ENCODE measurements around the gene CNTNAP1.
"Not testable (repeated sequence)": the region's sequence is repeated elsewhere in the genome, so short reads cannot be mapped to it uniquely, and the experiment has no call there.

The CNTNAP1 gene

DNA sequence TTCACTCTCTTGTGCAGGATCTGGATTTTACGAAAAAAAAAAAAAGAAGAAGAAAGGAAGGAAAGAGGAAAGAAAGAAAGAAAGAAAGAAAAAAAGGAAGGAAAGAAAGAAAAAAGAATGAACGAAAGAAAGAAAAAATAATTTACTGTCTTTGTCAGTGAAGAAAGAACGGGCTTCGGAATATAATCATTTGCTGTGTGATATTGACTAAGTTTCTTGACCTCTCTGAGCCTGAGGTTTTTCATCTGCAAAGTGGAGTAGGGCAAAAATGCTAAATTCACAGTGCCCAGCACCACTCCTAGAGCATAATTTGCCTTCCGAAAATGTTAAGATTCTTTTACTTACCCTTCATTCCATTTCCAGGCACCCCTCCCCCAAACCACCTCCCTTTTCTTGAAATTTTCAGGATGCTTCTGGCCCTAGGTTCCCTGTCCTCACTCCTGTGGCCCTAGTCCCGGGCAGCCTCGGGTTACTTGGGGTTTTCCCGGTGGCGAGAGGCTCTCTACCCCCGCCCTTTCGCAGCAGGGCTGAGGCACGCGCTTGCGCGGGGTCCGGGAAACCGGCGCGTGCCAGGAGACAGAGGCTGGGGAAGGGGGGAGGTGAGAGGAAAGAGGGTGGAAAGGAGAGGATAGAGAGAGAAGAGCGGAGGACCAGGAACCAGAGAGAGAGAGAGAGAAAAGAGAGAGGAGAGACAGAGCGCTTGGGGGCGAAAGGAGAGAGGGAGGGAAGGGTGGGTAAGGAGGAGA is at the start of gene CNTNAP1:
Gene CNTNAP1, plus strand, starts transcription at position 556 of the 746 bp plus-strand sequence. CDS start 299 bp downstream, outside the sequence.
- peak; percentile 74 to 77 for DNase-seq

DNA sequence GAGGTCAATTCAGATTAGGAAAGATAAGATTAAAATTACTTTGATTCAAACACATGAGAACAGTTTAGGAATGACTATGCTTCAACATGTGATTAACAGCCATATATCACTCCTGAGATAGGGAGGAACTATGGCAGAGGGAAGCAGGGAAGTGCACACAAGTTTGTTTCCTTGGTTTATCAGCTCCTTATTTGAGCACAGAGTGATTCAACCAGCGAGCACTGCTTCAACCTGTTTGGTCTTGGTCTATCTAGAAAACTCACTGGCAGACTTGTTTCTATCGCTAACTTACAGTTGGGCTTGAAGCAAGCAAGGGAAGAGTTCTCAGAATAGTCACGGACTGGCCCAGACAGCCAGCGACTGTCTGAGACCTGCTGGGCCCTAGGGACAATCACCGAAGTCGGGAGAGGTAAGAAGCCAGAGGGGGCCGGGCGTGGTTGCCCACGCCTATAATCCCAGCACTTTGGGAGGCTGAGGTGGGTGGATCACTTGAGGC is 49.3 kb upstream of the CNTNAP1 start:
- no peak for DNase-seq

DNA sequence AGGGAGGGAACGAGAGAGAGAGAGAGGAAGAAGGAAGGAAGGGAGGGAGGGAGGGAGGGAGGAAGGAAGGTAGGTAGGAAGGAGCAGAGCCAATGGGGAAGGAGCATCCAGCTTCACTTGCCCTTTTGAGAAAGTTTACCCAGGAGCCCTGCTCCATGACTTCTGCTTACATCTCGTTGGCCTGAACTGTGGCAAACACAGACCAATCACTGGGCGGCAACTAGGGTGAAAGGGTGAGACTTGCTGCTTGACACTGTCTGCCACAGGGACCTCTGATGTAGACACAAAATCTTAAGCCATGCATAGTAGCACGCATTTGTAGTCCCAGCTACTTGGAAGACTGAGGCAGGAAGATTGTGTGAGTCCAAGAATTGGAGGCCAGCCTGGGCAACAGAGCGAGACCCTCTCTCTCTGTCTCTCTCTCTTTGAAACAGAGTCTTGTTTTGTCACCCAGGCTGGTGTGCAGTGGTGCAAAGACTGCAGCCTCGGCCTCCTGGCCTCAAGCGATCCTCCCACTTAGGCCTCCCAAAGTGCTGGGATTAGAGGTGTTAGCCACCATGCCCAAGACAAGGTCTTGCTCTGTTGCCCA is 42.7 kb upstream of the CNTNAP1 start:
- DNase-seq = no peak

DNA sequence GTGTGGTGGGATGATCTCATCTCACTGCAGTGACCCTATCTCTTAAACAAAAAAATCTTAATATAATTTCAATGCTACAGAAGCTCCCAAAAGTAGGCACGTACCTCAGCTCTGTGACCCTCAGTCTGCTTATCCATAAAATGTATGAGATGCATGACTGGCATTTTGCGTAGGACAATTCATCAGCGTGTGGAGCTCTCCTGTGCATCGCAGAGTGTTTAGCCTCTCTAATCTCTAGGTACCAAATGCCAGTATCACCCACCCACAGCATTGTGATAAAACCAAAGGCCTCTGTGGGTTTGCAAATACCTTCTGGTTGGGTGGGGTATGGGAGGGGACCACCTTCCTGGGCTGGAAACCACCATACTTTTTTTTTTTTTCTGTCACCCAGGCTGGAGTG is 42.2 kb upstream of the CNTNAP1 start:
- no peak for DNase-seq

DNA sequence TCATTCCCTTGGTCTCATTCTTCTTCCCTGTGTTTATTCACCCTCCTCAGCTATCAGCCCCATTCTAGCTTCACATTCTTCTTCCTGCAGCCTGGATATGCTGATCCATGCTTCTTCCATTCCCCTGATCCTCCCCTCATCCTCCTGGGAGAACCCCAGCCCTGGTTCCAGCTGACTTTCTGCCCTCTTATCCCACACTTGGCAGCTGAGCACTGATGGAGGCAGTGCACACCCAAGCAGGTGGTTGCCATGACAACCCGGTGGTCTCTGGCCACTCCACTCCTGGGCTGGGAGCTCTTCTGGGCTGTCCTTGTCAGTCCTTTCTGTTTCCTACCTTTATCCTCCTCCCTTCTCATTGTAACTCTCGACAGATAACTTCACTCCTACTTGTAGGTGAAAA is 40.0 kb upstream of the CNTNAP1 start:
- DNase-seq = no peak

DNA sequence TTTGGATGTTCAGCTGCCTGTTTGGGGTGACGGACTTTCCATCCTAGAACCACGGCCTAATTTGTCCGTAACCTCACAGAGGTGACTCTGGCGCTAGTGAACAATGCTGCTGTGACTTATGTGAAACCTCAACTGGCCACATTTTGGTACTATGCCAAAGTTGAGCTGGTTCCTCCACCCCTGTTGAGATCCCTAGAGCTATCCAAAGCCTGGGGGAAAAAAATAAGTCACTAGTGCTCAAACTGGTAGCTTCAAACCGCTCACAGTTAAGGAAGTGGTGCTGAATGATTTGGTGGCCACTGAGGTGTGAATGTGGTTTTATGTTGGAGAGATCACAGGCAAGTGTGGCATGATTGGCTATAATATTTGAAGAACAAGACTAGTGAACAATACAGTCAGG is 34.6 kb upstream of the CNTNAP1 start:
- no peak for DNase-seq

DNA sequence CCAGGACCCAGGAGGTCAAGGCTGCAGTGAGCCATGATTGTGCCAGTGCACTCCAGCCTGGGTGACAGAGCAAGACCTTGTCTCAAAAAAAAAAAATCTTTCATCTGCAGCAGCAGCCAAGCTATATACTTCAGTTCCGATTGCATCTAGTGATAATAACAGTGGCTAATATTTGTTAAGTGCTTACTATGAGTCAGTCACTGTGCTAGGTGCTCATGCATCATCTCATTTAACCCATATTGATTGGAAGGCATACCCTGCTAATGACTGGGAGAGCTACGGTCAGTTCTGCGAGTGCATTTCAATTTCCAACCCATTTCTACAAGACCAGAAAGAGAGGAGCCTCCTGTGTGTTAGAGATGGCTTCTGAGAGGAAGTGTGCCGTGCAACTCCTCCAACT is 30.9 kb upstream of the CNTNAP1 start:
- DNase-seq = no peak

DNA sequence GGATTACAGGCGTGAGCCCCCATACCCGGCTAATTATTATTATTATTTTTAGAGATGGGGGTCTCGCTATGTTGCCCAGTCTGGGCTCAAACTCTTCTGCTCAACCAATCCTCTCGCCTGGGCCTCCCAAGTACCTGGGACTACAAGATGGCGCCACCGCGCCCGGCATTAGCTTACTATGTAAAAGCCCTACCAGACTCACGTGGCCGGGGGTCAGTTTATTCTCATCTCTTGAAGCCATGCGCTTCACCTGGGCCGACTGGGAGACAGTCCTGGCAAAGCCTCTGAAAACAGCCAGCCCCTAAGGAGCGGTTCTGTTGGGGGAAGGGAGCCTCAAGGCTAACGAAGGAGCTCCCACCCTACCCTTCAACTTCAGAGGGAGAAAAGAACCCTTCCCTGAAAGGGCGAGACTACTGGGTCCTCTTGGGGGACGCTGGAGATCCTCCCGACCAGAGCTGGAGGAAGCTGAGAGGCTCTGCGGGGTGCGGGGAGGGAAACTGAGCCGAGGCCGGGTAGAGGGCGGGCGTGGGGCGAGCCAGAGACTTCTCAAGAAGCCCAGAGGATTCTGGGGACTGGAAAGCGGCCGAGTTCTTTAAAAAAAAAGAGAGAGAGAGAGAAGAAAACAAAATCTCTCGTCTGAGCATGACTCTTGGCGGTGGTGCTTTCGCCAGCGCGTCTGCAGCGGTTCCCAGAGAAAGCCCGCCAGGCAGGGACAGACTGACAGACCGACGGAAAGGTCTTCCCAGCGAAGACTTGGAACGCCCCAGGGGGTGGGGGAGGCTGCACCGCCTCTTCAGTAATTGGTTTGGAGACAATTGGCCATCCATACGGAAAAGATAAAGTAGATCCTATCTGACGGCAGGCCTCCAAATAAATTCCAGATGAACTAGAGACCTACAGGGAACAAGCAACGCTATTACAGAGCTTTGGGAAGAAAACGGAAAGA is 28.9 kb upstream of the CNTNAP1 start:
- no peak for DNase-seq

DNA sequence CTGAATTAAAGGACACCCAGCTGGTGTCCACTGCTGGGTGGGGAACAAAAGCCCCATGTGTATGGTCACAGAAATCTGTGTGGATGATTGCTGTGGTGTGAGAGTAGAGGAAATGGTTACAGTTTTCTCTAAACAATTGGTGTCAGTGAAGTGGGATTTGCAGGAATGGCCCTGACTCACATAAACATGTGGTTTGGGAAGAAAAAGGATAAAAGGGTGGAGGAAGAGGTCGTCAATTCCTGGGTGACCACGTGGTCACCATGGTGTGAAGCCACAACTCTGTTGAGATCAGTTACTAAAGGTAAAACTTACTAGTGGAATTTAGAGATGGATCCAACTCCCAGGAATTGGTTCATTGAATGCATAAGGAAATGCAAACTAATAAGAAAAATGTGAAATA is 26.8 kb upstream of the CNTNAP1 start:
- DNase-seq = no peak

DNA sequence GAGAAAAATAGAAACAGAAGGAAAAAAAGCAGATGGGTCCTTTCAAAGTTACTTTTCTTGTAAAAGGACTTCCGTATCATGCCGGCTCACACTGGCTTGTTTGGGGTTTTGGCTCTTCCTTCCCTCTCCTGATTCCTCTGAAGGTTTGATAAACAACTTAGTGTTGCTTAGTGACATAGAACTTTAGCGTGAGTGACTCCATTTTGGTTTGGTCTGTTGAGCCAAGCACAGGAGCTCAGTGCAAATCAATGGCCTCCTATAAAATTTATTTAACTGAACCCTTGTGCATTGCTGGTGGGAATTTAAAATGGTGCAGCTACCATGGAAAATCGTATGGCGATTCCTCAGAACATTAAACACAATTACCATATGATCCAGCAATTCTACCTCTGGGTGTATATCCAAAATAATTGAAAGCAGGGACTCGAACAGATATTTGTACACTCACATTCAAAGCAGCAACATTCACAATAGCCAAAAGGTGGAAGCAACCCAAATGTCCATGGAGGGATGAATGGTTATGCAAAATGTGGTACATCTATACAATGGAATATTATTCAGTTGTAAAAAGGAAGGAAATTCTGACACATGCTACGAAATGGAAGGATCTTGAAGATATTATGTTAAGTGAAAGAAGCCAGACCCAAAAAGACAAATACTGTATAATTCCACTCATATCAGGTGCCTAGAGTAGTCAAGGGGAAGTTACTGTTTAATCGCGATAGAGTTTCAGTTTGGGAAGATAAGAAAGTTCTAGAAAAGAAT is 24.3 kb upstream of the CNTNAP1 start:
- no peak for DNase-seq

DNA sequence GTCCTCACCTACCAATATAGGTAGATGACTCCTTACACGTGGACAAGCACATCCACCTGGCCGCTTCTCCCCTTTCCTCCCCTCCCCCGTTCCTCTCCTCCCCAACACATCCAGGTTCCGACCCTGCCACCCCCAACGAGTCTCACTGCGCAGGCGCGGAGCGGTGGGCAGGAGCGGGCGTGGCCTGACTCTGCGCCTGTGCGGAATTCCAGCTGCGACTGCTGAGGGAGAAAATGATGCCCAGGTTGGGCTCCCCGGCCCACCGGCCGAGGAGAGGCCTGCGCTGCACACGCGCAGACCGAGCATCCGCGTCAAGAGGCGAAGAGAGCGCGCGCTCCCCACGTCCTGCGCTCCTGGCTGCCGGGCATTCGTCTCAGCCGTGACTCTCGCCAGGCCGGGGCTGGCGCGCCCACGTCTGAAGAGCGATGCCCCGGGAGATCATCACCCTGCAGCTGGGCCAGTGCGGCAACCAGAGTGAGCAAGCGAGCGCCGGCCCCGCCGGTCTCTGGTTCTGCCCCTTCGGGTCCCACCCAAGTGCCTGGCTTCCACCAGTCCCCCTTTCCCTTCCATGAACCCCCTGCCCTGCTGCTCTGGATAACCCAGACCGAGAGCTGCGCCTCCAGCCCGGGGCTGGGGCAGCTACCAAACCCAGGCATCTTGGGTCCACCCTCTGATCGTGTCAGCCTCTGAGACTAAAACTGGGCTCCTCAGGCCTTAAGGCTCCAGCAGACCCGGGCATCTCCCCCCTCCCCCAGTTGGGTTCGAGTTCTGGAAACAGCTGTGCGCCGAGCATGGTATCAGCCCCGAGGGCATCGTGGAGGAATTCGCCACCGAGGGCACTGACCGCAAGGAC is 23.0 kb upstream of the CNTNAP1 start, which contains the start of gene TUBG2:
Gene TUBG2, plus strand, starts transcription at position 206 of the 853 bp plus-strand sequence. Its CDS starts 220 bp downstream, at position 426.
- DNase-seq = peak; percentile 98

DNA sequence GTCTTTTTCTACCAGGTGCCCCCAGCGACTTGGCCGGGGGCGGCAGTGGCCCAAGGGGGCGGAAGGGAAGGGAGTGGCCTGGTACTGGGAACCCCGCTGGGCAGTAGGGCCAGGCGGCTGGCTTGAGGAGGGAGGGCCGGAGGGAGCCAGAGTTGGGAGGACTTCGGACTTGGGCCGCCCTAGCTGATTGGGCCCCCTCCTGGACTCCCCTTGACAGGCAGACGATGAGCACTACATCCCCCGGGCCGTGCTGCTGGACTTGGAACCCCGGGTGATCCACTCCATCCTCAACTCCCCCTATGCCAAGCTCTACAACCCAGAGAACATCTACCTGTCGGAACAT is 22.4 kb upstream of the CNTNAP1 start:
- not testable (repeated sequence) for DNase-seq

DNA sequence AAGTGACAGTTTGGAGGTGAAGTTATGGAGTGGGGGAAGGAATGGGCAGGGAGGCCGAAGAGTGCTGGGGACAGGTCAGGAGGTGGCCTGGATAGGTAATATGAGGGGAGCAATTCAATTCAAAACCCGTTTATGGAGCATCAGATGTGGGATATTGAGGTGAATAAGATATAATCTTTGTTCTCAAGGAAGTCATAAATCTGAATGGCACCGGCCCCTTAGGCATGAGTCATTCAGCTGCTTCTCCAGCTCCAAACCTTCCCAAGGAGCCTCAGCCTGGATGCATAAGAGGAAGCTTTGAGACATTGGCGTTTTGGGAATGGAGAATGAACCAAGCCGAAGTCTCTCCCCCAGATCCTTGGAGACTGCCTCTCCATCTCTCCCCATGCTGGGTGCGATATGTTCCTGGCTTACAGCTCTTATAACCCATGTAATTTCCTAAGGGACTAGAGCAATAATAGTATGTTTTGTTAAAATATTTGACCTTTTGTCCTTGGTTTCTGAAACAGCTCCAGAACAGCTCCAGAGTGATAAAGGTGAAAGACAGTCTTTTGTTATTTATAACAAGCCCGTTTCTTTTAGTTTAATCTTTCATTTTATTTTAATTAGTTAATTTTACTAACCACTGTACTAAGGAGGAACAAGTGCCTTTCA is 21.5 kb upstream of the CNTNAP1 start:
- DNase-seq = no peak

DNA sequence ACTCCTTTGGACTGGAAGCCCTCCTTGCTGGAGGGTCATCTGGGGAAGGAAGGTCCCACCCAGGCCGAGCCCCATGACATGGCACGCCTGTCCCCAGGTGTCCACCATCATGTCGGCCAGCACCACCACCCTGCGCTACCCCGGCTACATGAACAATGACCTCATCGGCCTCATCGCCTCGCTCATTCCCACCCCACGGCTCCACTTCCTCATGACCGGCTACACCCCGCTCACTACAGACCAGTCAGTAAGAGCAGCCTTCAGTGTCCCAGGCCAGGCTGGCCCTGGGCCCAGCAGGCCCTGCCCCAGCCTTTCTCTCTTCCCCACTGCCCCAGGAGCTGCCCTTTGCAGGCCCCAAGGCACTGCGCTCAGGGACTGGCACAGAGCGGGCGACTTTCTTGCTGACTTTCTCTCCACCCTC is 16.7 kb upstream of the CNTNAP1 start:
- DNase-seq = no peak

DNA sequence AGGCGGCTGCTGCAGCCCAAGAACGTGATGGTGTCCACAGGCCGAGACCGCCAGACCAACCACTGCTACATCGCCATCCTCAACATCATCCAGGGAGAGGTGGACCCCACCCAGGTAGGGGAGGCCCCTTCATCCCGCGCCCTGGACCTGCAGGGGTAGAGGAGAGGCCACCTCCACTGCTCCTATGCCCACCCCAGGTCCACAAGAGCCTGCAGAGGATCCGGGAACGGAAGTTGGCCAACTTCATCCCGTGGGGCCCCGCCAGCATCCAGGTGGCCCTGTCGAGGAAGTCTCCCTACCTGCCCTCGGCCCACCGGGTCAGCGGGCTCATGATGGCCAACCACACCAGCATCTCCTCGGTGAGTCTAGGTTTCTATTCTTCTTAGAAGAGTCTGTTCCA is 16.2 kb upstream of the CNTNAP1 start:
- not testable (repeated sequence) for DNase-seq

DNA sequence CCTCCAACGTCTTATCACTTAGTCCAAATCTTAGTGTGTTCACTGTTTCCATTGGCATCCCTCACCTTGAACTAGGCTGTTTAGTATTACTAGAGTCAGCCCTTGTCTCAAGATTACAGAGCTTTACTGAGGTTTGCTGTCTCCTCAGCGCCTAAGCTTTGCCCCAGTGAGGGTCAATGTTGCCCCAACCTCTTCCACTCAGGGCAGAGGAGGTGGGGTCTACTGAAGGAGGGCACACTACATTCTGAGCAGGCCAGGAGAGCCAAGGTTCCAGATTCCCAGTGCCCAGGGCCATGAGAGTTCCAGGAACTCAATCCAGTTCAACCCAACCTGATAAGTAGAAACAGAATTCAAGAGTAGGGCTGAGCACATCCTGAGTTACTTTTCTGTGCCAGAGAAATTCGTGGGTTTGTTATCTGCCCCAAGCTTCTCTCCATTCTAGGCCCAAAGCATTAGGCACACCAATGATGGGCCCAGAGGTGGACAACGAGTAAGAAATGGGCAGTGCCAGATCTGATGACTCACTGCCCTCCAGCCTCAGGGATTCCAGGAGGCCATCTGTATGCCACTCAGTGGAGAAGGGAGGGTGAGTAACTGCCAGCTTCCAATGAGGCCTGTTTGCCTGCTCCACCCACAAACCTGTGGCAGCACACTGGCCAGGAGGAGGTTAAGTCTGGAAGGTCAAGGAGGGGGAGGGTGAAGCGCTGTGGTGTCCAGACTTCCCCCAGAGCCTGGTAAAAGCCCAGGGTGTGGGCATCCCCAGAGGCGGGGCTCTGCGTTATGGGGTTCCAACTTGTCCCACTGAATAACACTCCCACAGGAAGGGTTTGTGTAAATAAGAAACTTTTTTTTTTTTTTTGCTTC is 15.0 kb upstream of the CNTNAP1 start:
- no peak for DNase-seq

DNA sequence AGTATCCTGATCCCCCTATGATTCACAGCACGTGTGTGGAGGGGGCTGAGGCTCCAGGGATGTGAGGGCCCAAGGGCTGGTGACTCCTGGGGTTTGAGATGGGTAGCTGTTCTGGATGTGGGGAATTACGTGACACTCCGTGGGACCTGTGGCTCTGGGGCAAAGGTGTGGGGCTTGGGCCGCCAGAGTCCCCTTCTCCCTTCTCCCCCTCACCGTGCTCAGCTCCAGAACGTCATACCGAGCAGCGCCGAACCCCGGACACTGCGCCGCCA is 12.7 kb upstream of the CNTNAP1 start:
- no peak for DNase-seq

DNA sequence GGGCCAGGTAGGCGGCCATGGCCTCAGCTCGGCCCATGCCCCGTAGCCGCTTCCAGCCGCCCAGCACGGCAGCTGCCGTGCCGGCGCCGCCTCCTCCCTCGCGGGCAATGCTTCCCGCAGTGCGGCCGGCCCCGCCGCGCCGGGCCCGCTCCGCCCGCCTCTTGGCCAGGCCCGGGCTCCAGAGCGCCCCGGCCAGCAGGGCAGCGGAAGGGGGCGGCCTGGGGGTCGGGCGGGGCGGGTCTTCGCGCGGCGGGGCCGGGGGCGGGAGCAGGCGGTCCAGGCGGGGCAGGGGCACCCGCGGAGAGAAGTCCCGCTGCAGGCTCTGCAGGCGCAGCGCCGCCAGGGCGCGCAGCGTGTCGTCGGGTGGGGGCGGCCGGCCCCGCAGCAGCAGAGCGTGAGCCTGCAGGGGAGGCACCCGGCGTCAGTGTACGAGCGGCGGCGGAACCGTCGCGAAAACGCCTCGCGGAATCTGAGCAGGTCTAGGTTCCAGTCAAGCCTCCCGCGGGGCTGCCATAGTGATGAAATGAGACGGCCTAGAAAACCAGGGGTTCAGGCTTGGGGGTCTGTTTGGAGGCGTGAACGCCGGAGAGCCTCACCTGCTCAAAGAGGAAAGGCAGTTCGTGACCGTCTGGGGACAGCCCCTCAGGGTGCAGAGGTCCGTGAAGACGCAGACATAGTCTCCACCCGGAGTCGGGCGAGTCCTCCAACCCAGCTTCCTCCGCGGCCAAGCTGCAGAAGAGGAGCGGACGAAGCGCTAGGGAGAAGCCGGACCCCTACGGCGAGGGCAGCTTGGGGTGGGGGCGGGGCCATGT is 12.1 kb upstream of the CNTNAP1 start:
- no peak for DNase-seq

Data from NCI-H2081 (cell line).